Lower leg skin (tissue), 3 donors: ENCODE results near the gene IFNL1.

Experiments
- CTCF ChIP-seq, 3 donors: fragments of 450-650 bp; IDR thresholded peaks; one replicate each; pipeline ENCODE4 v1.5.1; 2016; ENCODE audit warnings: antibody characterized with exemption in 3 of 3, mild to moderate bottlenecking in 3 of 3, moderate library complexity in 2 of 3
- POLR2A ChIP-seq, 2 donors: fragments of 450-650 bp; IDR thresholded peaks; one replicate each; pipeline ENCODE4 v1.6.1; 2016 to 2017; ENCODE audit warnings: antibody characterized with exemption in 2 of 2, mild to moderate bottlenecking in 1 of 2, moderate library complexity in 1 of 2

GRCh38 chr19:39299832-39300231 is 3.6 kb downstream of the IFNL1 start:
- no peak for TF ChIP-seq CTCF (IDR thresholded peaks at IDR 0.05)
- no peak for TF ChIP-seq POLR2A (IDR thresholded peaks at IDR 0.05)
